ENCODE results near the gene SLC37A2. TPM values are rescaled to one million over a fixed set of nuclear protein-coding genes. Genes with fewer than 3 reads are reported as not detected.
"Not testable (repeated sequence)": the region's sequence is repeated elsewhere in the genome, so short reads cannot be mapped to it uniquely, and the experiment has no call there.

SLC37A2 gene
- total RNA-seq, 2 donors from 2014 or later = 1.0 to 1.3 TPM

- no peak overlapping the region for H3K9ac ChIP-seq (ENCODE audit: extremely low read depth, low read length, poor library complexity, severe bottlenecking)
- no peak overlapping the region for H3K4me3 Mint-ChIP-seq
- H3K36me3 Mint-ChIP-seq (ENCODE audit: low read depth) = no peaks in the 10 kb centered on the region
- no peaks in the 10 kb centered on the region for H3K9me3 ChIP-seq (ENCODE audit: control insufficient read depth, low read length)
- H3K4me3 ChIP-seq (ENCODE audit: low read length) = no peak overlapping the region
- no peaks in the 10 kb centered on the region for H3K4me1 Mint-ChIP-seq
- H3K9me3 Mint-ChIP-seq = no peaks in the 10 kb centered on the region
- DNase-seq = no peak
- H3K4me1 ChIP-seq (ENCODE audit: control insufficient read depth, insufficient read depth, low read length) = no peaks in the 10 kb centered on the region
- peaks cover 2% of the 10 kb centered on the region for H3K27me3 Mint-ChIP-seq (ENCODE audit: insufficient read depth)
- no peak overlapping the region for H3K27ac Mint-ChIP-seq
- no peak overlapping the region for H3K27ac ChIP-seq (ENCODE audit: low read depth, low read length)
- TF ChIP-seq, protein P1, sequence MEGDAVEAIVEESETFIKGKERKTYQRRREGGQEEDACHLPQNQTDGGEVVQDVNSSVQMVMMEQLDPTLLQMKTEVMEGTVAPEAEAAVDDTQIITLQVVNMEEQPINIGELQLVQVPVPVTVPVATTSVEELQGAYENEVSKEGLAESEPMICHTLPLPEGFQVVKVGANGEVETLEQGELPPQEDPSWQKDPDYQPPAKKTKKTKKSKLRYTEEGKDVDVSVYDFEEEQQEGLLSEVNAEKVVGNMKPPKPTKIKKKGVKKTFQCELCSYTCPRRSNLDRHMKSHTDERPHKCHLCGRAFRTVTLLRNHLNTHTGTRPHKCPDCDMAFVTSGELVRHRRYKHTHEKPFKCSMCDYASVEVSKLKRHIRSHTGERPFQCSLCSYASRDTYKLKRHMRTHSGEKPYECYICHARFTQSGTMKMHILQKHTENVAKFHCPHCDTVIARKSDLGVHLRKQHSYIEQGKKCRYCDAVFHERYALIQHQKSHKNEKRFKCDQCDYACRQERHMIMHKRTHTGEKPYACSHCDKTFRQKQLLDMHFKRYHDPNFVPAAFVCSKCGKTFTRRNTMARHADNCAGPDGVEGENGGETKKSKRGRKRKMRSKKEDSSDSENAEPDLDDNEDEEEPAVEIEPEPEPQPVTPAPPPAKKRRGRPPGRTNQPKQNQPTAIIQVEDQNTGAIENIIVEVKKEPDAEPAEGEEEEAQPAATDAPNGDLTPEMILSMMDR (conservative IDR thresholded peaks at IDR 0.05) = no peak
- H3K36me3 ChIP-seq (ENCODE audit: control insufficient read depth, insufficient read depth, low read length) = no peaks in the 10 kb centered on the region
- no peaks in the 10 kb centered on the region for H3K27me3 ChIP-seq (ENCODE audit: control insufficient read depth, insufficient read depth, low read length, poor library complexity, severe bottlenecking)
Measured at GRCh38 chr11:125022551-125022950, 40.6 kb upstream of the SLC37A2 start.

GRCh38 chr11:125025968-125026367, 37.1 kb upstream of the SLC37A2 start:
- H3K4me3 ChIP-seq (ENCODE audit: low read length) = no peak overlapping the region
- H3K4me1 Mint-ChIP-seq = no peaks in the 10 kb centered on the region
- no peak for DNase-seq
- no peak overlapping the region for H3K4me3 Mint-ChIP-seq
- TF ChIP-seq, protein P1 (conservative IDR thresholded peaks at IDR 0.05) = no peak
- 94 to 100% methylated on average over 2 of the region's 2 CpGs for WGBS, 2 experiments (ENCODE audit: insufficient coverage in 1 of 2, insufficient read length in 1 of 2)
- H3K9me3 ChIP-seq (ENCODE audit: control insufficient read depth, low read length) = peaks cover 3% of the 10 kb centered on the region
- no peaks in the 10 kb centered on the region for H3K27me3 ChIP-seq (ENCODE audit: control insufficient read depth, insufficient read depth, low read length, poor library complexity, severe bottlenecking)
- no peak overlapping the region for H3K9ac ChIP-seq (ENCODE audit: extremely low read depth, low read length, poor library complexity, severe bottlenecking)
- H3K27me3 Mint-ChIP-seq (ENCODE audit: insufficient read depth) = peaks cover 2% of the 10 kb centered on the region
- H3K27ac ChIP-seq (ENCODE audit: low read depth, low read length) = no peak overlapping the region
- H3K36me3 Mint-ChIP-seq (ENCODE audit: low read depth) = no peaks in the 10 kb centered on the region
- H3K9me3 Mint-ChIP-seq = no peaks in the 10 kb centered on the region
- no peaks in the 10 kb centered on the region for H3K4me1 ChIP-seq (ENCODE audit: control insufficient read depth, insufficient read depth, low read length)
- H3K27ac Mint-ChIP-seq = no peak overlapping the region
- H3K36me3 ChIP-seq (ENCODE audit: control insufficient read depth, insufficient read depth, low read length) = no peaks in the 10 kb centered on the region

- WGBS, 2 experiments (ENCODE audit: insufficient coverage in 1 of 2, insufficient read length in 1 of 2) = 67 to 72% methylated on average over 1 of the region's 1 CpG
- not testable (repeated sequence) for H3K27ac ChIP-seq (ENCODE audit: low read depth, low read length); H3K9ac ChIP-seq (ENCODE audit: extremely low read depth, low read length, poor library complexity, severe bottlenecking); H3K27me3 Mint-ChIP-seq (ENCODE audit: insufficient read depth); H3K4me3 Mint-ChIP-seq; DNase-seq; H3K36me3 Mint-ChIP-seq (ENCODE audit: low read depth); H3K4me1 Mint-ChIP-seq; H3K27me3 ChIP-seq (ENCODE audit: control insufficient read depth, insufficient read depth, low read length, poor library complexity, severe bottlenecking); H3K27ac Mint-ChIP-seq; H3K4me1 ChIP-seq (ENCODE audit: control insufficient read depth, insufficient read depth, low read length); H3K9me3 ChIP-seq (ENCODE audit: control insufficient read depth, low read length); H3K36me3 ChIP-seq (ENCODE audit: control insufficient read depth, insufficient read depth, low read length); H3K4me3 ChIP-seq (ENCODE audit: low read length)
- H3K9me3 Mint-ChIP-seq = peaks cover 13% of the 10 kb centered on the region
Measured at GRCh38 chr11:125029431-125029830, 33.7 kb upstream of the SLC37A2 start.

DNA sequence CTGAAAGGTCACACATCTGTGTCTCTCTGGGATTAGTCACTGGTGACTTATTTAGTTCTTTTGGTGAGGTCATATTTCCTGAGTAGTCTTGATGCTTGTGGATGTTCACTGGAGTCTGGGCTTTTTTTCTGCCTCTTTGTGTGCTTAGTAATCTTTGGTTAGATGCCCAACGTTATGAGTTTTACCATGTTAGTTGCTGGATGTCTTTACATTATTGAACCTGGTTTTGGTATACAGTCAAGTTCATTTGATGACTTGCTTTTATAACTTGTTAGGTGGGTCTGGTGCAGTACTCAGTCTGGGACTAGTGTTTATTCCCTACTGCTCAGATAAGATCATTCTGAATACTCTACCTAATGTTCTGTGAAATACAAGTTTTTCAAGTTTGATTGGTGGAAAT, 26.2 kb upstream of the SLC37A2 start:
- Histone ChIP-seq H3K9ac (ENCODE audit: extremely low read depth, low read length, poor library complexity, severe bottlenecking) (no peak overlapping the region), H3K4me1 (ENCODE audit: control insufficient read depth, insufficient read depth, low read length) (no peaks in the 10 kb centered on the region), H3K9me3 (ENCODE audit: control insufficient read depth, low read length) (no peaks in the 10 kb centered on the region), H3K36me3 (ENCODE audit: control insufficient read depth, insufficient read depth, low read length) (no peaks in the 10 kb centered on the region), H3K27ac (ENCODE audit: low read depth, low read length) (no peak overlapping the region), H3K27me3 (ENCODE audit: control insufficient read depth, insufficient read depth, low read length, poor library complexity, severe bottlenecking) (no peaks in the 10 kb centered on the region), H3K4me3 (ENCODE audit: low read length) (no peak overlapping the region)
- Mint-ChIP-seq H3K27me3 (ENCODE audit: insufficient read depth) (no peaks in the 10 kb centered on the region), H3K36me3 (ENCODE audit: low read depth) (no peaks in the 10 kb centered on the region), H3K27ac (no peak overlapping the region), H3K4me1 (no peaks in the 10 kb centered on the region), H3K4me3 (no peak overlapping the region), H3K9me3 (peaks cover 16% of the 10 kb centered on the region)
- TF ChIP-seq, protein P1 (conservative IDR thresholded peaks at IDR 0.05) = no peak
- no peak for DNase-seq
- WGBS, 2 experiments (ENCODE audit: insufficient coverage in 1 of 2, insufficient read length in 1 of 2) = 86% methylated on average over 1 of the region's 1 CpG; no CpG with 5 or more reads in 1 of the 2 experiments
